LNCAP (cell line): Measurements from ENCODE around the gene LRRC71.
A peak's percentile ranks its signal among the peaks of the same experiment; 100 is the strongest.

Experiments
- TF ChIP-seq, protein P1 (sequence below): fragments of 450-650 bp; IDR thresholded peaks from 2 replicates; pipeline ENCODE4 v1.5.1; 2017; ENCODE audit warnings: mild to moderate bottlenecking

Gene LRRC71

DNA sequence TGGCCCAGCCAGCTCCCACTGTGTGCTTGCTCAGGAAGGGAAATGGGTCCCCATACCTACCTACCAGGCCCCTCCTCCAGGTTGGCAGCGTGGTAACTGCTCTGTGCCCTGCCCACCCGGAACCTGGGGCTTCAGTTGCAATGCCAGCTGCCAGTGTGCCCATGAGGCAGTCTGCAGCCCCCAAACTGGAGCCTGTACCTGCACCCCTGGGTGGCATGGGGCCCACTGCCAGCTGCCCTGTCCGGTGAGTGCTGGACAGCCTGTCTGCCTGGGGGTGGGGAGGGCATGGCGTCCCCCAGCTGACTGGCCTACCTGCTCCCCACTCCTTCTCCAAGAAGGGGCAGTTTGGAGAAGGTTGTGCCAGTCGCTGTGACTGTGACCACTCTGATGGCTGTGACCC lies 10.8 kb upstream of the LRRC71 start:
- TF ChIP-seq, protein P1, sequence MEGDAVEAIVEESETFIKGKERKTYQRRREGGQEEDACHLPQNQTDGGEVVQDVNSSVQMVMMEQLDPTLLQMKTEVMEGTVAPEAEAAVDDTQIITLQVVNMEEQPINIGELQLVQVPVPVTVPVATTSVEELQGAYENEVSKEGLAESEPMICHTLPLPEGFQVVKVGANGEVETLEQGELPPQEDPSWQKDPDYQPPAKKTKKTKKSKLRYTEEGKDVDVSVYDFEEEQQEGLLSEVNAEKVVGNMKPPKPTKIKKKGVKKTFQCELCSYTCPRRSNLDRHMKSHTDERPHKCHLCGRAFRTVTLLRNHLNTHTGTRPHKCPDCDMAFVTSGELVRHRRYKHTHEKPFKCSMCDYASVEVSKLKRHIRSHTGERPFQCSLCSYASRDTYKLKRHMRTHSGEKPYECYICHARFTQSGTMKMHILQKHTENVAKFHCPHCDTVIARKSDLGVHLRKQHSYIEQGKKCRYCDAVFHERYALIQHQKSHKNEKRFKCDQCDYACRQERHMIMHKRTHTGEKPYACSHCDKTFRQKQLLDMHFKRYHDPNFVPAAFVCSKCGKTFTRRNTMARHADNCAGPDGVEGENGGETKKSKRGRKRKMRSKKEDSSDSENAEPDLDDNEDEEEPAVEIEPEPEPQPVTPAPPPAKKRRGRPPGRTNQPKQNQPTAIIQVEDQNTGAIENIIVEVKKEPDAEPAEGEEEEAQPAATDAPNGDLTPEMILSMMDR: no peak

DNA sequence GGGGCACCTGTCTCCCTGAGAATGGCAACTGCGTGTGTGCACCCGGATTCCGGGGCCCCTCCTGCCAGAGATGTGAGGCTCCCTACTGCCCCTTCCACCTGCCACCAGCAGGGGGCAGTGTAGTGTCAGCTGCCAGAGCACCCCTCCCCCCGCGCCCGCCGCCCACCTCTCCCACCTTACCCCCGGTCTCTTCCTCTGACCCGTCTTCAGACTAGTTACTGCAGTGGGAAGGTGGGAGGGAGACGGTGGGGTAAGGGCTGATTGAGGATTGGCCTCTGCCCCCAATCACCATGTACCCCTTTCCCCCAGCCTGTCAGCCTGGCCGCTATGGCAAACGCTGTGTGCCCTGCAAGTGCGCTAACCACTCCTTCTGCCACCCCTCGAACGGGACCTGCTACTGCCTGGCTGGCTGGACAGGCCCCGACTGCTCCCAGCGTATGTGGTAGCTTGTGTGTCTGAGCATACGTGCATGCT lies 10.1 kb upstream of the LRRC71 start:
- TF ChIP-seq, protein P1: peak; percentile 100

DNA sequence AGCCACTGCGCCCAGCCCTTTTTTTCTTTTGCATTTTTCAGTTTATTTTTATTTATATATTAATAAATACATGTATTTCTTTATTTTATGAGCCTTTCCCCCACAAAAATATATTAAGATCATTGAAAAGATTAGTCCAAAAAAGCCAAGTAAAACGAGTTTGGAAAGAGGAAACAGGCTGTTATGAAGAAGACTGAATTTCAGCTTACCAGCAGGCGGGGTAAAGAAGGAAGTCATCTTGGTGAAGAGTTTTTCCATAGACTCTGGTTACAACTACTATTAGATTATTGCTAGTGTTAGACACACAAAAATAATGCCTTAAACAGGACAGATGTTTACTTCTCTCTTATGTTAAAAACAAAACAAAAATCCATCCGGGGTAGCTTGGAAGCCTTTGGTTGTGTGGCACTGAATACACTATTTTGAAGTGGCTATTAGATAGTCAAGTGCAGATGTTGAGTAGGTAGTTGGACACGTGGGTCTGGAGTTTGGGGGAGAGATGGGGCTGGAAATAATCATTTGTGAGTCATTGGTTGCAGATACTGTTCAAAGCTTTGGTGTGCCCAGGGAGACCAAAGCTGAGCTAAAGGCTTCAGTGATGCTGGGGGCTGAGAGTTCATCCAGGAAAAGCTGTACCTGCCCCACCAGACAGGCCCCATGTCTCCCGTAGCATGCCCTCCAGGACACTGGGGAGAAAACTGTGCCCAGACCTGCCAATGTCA lies 8.7 kb upstream of the LRRC71 start:
- TF ChIP-seq, protein P1: no peak

DNA sequence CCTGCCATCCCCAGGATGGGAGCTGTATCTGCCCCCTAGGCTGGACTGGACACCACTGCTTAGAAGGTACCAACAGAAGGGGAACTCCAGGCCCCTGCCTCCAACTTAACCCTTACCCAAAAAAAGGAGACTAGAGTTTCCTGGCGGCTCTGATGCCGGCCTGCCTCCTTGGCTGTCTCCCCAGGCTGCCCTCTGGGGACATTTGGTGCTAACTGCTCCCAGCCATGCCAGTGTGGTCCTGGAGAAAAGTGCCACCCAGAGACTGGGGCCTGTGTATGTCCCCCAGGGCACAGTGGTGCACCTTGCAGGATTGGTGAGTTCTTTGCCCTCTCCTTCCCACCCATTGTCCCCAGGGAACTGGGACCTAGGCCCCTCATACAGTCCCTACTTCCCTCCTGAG lies 8.1 kb upstream of the LRRC71 start:
- TF ChIP-seq, protein P1: no peak

DNA sequence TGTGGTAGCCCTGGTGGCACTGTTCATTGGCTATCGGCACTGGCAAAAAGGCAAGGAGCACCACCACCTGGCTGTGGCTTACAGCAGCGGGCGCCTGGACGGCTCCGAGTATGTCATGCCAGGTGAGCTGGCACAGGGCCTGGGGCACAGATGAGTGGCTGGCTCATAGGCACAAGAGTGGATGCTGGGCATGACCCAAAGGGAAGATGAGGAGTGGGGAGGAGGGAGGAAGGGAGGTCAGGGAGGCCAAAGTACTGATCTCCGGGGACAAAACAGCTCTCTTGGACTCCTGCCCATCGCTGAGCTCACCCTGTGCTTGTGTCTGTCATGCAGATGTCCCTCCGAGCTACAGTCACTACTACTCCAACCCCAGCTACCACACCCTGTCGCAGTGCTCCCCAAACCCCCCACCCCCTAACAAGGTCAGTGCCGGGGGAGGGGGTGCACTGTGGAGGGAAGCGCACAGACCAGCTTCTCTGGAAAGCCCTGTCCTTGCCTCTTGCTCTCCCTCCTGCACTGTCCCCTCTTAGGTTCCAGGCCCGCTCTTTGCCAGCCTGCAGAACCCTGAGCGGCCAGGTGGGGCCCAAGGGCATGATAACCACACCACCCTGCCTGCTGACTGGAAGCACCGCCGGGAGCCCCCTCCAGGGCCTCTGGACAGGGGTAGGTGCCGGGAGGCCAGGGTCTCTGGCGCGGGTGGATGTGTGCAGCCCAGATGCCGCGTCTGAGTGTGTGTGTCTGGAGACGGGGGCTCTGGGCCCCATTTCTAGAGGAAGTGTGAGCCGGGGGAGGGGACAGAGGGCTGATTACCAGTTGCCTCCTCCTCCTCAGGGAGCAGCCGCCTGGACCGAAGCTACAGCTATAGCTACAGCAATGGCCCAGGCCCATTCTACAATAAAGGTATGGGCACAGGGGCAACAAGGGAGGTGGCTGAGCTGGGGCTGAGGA lies 7.3 kb upstream of the LRRC71 start:
- TF ChIP-seq, protein P1: no peak

DNA sequence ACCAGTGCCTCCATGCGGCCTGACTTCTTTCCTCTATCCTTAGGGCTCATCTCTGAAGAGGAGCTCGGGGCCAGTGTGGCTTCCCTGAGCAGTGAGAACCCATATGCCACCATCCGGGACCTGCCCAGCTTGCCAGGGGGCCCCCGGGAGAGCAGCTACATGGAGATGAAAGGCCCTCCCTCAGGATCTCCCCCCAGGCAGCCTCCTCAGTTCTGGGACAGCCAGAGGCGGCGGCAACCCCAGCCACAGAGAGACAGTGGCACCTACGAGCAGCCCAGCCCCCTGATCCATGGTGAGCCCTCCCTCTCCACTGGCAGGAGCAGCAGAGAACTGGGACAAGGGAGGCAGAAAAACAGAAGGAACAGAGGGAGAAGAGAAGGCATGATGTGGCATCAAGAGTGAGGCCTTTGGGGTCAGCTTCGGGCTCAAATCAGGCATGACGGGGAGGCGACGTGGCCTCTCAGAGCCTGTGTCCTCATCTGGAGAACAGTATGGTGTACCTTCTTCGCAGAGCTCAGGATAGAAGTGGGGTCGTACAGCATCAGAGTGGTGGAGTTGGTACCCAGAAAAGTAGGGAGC lies 6.5 kb upstream of the LRRC71 start:
- TF ChIP-seq, protein P1: no peak

DNA sequence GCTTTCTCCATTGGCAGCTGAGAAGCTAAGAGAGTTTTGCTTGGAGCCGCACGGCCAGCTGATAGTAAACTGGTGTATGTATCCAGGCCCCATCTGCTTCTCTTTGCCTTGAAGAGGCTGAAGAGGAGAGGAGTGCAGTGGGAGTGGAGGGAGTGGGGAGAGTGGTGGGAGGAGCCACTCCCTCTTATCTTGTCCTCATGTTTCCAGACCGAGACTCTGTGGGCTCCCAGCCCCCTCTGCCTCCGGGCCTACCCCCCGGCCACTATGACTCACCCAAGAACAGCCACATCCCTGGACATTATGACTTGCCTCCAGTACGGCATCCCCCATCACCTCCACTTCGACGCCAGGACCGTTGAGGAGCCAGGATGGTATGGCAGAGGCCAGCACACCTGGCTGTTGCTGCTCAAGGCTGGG lies 6.0 kb upstream of the LRRC71 start:
- TF ChIP-seq, protein P1: no peak
